Urinary bladder (tissue), 4 donors: ENCODE results near the gene RFX3. TPM values are rescaled to one million over a fixed set of nuclear protein-coding genes. Genes with fewer than 3 reads are reported as not detected.

ENCODE experiments used
- DNase-seq: peaks from one replicate; pipeline ENCODE4 v3.0.0-alpha.2; 2015; ENCODE audit errors: extremely low spot score
- H3K27ac ChIP-seq: one replicate; pipeline ENCODE4 v1.5.1; 2013; ENCODE audit warnings: low read depth, mild to moderate bottlenecking, moderate library complexity
- H3K36me3 ChIP-seq: one replicate; pipeline ENCODE4 v1.6.1; 2013; ENCODE audit warnings: mild to moderate bottlenecking, moderate library complexity; ENCODE audit not compliant: insufficient read depth
- H3K4me1 ChIP-seq: one replicate; pipeline ENCODE4 v1.6.1; 2013; ENCODE audit warnings: mild to moderate bottlenecking, moderate library complexity; ENCODE audit not compliant: insufficient read depth
- H3K4me3 ChIP-seq: one replicate; pipeline ENCODE4 v1.5.1; 2013; ENCODE audit warnings: low read depth, low read length
- WGBS: extraction: QIAGEN DNeasy Blood & Tissue Kit; methylation state at CpG from one replicate; pipeline ENCODE4 v1.1.7; 2013; 5-methylcytosine and 5-hydroxymethylcytosine counted together
- polyA plus RNA-seq: library from polyadenylated mRNA; stranded (reverse); fragments of 200-250 nt; gene quantifications from one replicate; pipeline ENCODE4 v1.2.3, GENCODE V29; 2013
- total RNA-seq: library from RNA; depleted of rRNA; stranded (reverse); fragments of >200 nt; gene quantifications from one replicate; pipeline ENCODE4 v1.2.3, GENCODE V29; 2014
- donor health status: healthy with polysubstance abuse.
- donor health status: healthy.

The RFX3 gene
- total and polyA plus RNA-seq, 2 donors, result 1.6 to 24.7 TPM

GRCh38 chr9:3281399-3281798 lies 244.4 kb downstream of the RFX3 start:
- Histone ChIP-seq H3K27ac (no peak overlapping the region), H3K4me1 (no peaks in the 10 kb centered on the region), H3K4me3 (no peak overlapping the region), H3K36me3 (no peaks in the 10 kb centered on the region)
- DNase-seq, result no peak

GRCh38 chr9:3277200-3277599 lies 248.6 kb downstream of the RFX3 start:
- Histone ChIP-seq H3K36me3 (peaks cover 2% of the 10 kb centered on the region), H3K4me3 (no peak overlapping the region), H3K4me1 (no peaks in the 10 kb centered on the region), H3K27ac (no peak overlapping the region)
- no peak for DNase-seq
- WGBS, result 93% methylated on average over 2 of the region's 2 CpGs

- 90% methylated on average over 2 of the region's 2 CpGs for WGBS
- DNase-seq, result no peak
- Histone ChIP-seq H3K27ac (no peak overlapping the region), H3K4me1 (no peaks in the 10 kb centered on the region), H3K4me3 (no peak overlapping the region), H3K36me3 (peaks cover 2% of the 10 kb centered on the region)
Observed at GRCh38 chr9:3271581-3271980, 254.2 kb downstream of the RFX3 start.

- Histone ChIP-seq H3K36me3 (peaks cover 2% of the 10 kb centered on the region), H3K4me3 (no peak overlapping the region), H3K4me1 (no peaks in the 10 kb centered on the region), H3K27ac (no peak overlapping the region)
- WGBS, result 100% methylated on average over 1 of the region's 1 CpG
- DNase-seq, result no peak
Observed at GRCh38 chr9:3271157-3271556, 254.6 kb downstream of the RFX3 start.

GRCh38 chr9:3268223-3268622 lies 257.6 kb downstream of the RFX3 start:
- Histone ChIP-seq H3K36me3 (no peaks in the 10 kb centered on the region), H3K4me1 (no peaks in the 10 kb centered on the region), H3K27ac (no peak overlapping the region), H3K4me3 (no peak overlapping the region)
- DNase-seq, result no peak
- 94% methylated on average over 1 of the region's 1 CpG for WGBS

GRCh38 chr9:3263698-3264097 lies 262.1 kb downstream of the RFX3 start:
- H3K4me1 ChIP-seq, result no peaks in the 10 kb centered on the region
- no peak overlapping the region for H3K4me3 ChIP-seq
- no peak overlapping the region for H3K27ac ChIP-seq
- WGBS, result 97% methylated on average over 3 of the region's 3 CpGs
- DNase-seq, result no peak
- no peaks in the 10 kb centered on the region for H3K36me3 ChIP-seq

- no peaks in the 10 kb centered on the region for H3K36me3 ChIP-seq
- 93% methylated on average over 10 of the region's 10 CpGs for WGBS
- H3K4me3 ChIP-seq, result no peak overlapping the region
- no peak for DNase-seq
- no peak overlapping the region for H3K27ac ChIP-seq
- H3K4me1 ChIP-seq, result no peaks in the 10 kb centered on the region
Observed at GRCh38 chr9:3262826-3263529, 262.8 kb downstream of the RFX3 start.

GRCh38 chr9:3261484-3261883 lies 264.3 kb downstream of the RFX3 start:
- no peaks in the 10 kb centered on the region for H3K4me1 ChIP-seq
- H3K27ac ChIP-seq, result no peak overlapping the region
- H3K36me3 ChIP-seq, result peaks cover under 1% of the 10 kb centered on the region
- no peak for DNase-seq
- no peak overlapping the region for H3K4me3 ChIP-seq
- WGBS, result 93% methylated on average over 5 of the region's 5 CpGs

- WGBS, result 91% methylated on average over 3 of the region's 3 CpGs
- H3K4me3 ChIP-seq, result no peak overlapping the region
- H3K36me3 ChIP-seq, result peaks cover 2% of the 10 kb centered on the region
- no peak overlapping the region for H3K27ac ChIP-seq
- DNase-seq, result no peak
- H3K4me1 ChIP-seq, result no peaks in the 10 kb centered on the region
Observed at GRCh38 chr9:3256571-3257330, 269.1 kb downstream of the RFX3 start.

GRCh38 chr9:3251309-3251708 lies 274.5 kb downstream of the RFX3 start:
- H3K27ac ChIP-seq, result no peak overlapping the region
- no peaks in the 10 kb centered on the region for H3K36me3 ChIP-seq
- no peak overlapping the region for H3K4me3 ChIP-seq
- WGBS, result 94% methylated on average over 2 of the region's 2 CpGs
- H3K4me1 ChIP-seq, result no peaks in the 10 kb centered on the region
- DNase-seq, result no peak

- Histone ChIP-seq H3K36me3 (no peaks in the 10 kb centered on the region), H3K27ac (no peak overlapping the region), H3K4me3 (no peak overlapping the region), H3K4me1 (no peaks in the 10 kb centered on the region)
- 73% methylated on average over 4 of the region's 4 CpGs for WGBS
- no peak for DNase-seq
Observed at GRCh38 chr9:3250741-3251140, 275.1 kb downstream of the RFX3 start.

- 91% methylated on average over 3 of the region's 3 CpGs for WGBS
- Histone ChIP-seq H3K36me3 (no peaks in the 10 kb centered on the region), H3K4me1 (no peaks in the 10 kb centered on the region), H3K4me3 (no peak overlapping the region), H3K27ac (no peak overlapping the region)
- no peak for DNase-seq
Observed at GRCh38 chr9:3247211-3247610, 278.6 kb downstream of the RFX3 start.

GRCh38 chr9:3246241-3246640 lies 279.6 kb downstream of the RFX3 start:
- WGBS, result 96% methylated on average over 3 of the region's 3 CpGs
- H3K4me3 ChIP-seq, result no peak overlapping the region
- H3K27ac ChIP-seq, result no peak overlapping the region
- DNase-seq, result no peak
- H3K4me1 ChIP-seq, result no peaks in the 10 kb centered on the region
- no peaks in the 10 kb centered on the region for H3K36me3 ChIP-seq

GRCh38 chr9:3244963-3245653 lies 280.7 kb downstream of the RFX3 start:
- Histone ChIP-seq H3K4me3 (no peak overlapping the region), H3K4me1 (no peaks in the 10 kb centered on the region), H3K27ac (no peak overlapping the region), H3K36me3 (no peaks in the 10 kb centered on the region)
- 90% methylated on average over 5 of the region's 5 CpGs for WGBS
- DNase-seq, result no peak
